ENCODE results near the gene FNBP1L.
"Not testable (repeated sequence)": the region's sequence is repeated elsewhere in the genome, so short reads cannot be mapped to it uniquely, and the experiment has no call there.

DNA sequence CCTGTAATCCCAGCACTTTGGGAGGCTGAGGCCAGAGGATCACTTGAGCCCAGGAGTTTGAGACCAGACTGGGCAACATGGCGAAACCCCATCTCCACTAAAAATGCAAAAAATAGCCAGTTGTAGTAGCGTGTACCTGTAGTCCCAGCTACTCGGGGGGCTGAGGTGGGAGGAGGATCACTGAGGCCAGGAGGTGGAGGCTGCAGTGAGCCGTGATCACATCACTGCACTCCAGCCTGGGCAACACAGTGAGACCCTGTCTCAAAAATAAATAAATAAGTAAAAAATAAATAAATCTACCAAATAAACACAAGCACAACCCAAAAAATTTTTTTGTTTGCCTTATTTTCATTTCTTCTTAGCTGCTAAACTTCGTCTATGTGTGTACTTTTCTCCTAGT lies 34.0 kb downstream of the FNBP1L start:
- TF ChIP-seq POLR2A, POLR2AphosphoS5 (IDR thresholded peaks at IDR 0.05): not testable (repeated sequence)
